HG03108 (cell line): ENCODE measurements around the gene EXOC6B.

Source experiments
- ATAC-seq: cut with Tn5 transposase; IDR thresholded peaks from one replicate; pipeline ENCODE4 v1.9.1; 2021; ENCODE audit warnings: moderate library complexity; ENCODE audit not compliant: unreplicated experiment

EXOC6B gene

GRCh38 chr2:72292433-72292832, 533.4 kb downstream of the EXOC6B start:
- no peak for ATAC-seq

DNA sequence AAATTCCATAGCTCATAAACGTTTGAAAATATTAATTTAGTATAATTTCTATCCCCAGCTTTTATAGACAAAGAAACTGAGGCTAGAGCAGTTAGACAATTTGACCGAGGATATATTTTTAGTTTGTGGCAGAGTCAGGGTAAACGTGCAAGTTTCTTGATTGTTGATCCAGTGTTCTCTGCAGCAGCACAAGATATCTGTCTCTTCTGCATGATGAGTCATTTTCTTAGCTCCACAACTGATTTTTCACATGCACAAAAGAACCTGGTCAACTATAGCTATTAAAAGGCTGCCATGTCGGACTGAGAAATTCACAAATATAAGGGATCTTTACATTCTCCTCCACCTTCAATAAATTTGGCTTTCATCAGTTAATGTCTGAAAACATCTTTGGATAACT, 534.8 kb downstream of the EXOC6B start:
- ATAC-seq = no peak

DNA sequence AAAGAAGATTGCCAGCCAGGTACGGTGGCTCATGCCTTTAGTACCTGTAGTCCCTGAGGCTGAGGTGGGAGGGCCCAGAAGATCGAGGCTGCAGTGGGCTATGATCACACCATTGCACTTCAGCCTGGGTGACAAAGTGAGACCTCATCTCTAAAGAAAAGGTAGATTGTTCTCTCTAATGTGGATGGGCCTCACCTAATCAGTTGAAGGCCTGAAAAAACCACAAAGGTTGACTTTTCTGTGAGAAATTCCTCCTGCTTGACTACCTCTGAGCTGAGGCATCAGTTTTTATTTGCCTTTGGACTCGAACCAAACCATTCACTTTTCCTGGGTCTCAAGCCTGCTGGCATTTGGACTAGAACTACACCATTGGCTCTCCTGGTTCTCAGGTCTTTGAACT, 536.1 kb downstream of the EXOC6B start:
- no peak for ATAC-seq

DNA sequence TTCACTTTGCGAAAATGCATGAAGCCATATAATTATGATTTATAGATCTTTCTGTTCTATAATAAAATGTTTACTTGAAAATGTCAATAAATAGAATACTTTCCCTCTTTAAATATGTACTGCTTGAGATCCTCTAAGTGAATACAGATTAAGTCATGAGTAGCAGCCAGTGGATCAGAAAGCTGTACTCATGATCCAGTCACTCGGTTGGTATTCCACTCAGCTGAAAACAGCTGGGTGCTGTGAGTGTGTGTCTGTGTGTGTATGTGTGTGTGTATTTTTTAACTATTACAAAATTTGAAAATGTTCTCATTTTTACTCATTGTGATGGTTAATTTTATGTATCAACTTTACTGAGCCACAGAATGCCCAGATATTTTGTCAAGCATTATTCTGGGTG, 536.5 kb downstream of the EXOC6B start:
- no peak for ATAC-seq

DNA sequence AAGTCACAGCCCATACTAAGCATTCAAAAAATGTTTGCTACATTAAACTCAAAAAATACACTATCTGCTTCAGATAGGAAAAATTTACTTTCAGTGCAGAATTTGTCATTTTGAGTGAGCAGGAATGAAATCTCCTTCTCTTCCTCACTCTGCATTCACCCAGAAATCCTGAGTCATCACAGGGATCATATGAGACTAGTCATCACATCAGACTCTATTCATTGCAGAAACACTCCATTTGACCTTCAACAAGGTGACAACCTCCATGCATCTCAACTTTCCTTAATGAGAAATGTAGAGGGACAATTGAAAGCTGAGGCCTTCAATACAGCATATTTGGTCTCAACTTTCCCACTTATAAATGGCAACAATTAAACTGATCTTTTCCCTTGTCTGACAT, 547.8 kb downstream of the EXOC6B start:
- no peak for ATAC-seq

DNA sequence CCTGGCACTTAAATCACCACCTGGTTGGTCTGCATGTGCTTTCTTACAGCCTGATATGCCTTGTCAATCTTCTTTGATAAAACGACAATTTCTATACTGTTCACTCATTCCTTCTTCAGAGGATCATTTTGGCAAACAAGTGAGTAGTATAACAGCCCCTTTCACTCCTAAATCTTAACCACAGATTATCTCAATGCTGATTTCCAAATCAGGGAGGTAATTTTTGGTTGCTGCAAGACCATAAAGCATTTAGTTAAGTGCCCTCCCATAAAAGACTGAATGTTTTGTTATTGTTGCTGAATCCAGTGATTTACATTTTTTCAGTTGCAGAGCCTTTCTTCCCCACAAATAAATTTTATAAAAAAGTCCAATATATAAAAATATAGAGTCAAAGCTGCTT, 549.0 kb downstream of the EXOC6B start:
- ATAC-seq = no peak

GRCh38 chr2:72276356-72276755, 549.5 kb downstream of the EXOC6B start:
- ATAC-seq = no peak

DNA sequence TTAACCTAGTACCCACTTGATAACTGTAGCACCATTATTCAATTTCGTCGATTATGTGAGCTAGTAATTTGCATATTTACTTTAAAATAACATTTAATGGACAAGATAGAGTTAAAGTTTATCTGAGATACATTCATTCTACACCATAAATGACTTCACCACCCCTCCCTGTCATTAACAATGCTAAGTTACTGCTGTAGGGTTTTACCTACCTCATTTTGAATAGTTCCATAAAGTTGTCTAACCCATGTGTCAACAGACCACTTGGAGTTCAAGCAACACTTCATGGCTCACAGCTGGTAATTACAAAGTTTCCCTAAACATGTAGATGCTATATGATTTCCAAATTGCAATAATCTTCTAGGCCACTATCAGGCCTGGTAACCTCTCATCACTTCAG, 550.7 kb downstream of the EXOC6B start:
- no peak for ATAC-seq

DNA sequence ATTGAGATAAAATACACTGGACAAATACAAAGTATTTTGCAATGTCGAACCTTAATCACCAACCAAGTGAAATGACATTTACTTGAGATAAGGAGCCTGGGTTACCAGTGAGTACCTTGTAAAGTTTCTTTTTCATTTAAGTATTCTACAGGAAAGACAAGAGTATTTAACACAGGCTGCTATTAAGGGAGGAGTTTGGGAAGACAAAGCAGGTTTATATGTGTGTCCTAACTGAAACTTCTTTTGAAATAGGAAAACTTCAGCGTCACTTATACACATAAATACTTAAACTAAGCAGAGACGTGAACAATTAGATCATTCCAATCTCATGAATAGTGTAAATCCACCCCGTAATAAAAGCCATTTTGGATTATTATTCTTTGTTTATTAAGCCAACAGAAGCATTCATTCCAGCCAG, 551.4 kb downstream of the EXOC6B start:
- no peak for ATAC-seq

- ATAC-seq = no peak
Observed at GRCh38 chr2:72273384-72273783, 552.4 kb downstream of the EXOC6B start.

- no peak for ATAC-seq
Observed at GRCh38 chr2:72271766-72272641, 553.8 kb downstream of the EXOC6B start.

- ATAC-seq = no peak
Observed at GRCh38 chr2:72271276-72271614, 554.6 kb downstream of the EXOC6B start.

- no peak for ATAC-seq
Observed at GRCh38 chr2:72270556-72271275, 555.1 kb downstream of the EXOC6B start.

- ATAC-seq = no peak
Observed at GRCh38 chr2:72263776-72264060, 562.1 kb downstream of the EXOC6B start.

DNA sequence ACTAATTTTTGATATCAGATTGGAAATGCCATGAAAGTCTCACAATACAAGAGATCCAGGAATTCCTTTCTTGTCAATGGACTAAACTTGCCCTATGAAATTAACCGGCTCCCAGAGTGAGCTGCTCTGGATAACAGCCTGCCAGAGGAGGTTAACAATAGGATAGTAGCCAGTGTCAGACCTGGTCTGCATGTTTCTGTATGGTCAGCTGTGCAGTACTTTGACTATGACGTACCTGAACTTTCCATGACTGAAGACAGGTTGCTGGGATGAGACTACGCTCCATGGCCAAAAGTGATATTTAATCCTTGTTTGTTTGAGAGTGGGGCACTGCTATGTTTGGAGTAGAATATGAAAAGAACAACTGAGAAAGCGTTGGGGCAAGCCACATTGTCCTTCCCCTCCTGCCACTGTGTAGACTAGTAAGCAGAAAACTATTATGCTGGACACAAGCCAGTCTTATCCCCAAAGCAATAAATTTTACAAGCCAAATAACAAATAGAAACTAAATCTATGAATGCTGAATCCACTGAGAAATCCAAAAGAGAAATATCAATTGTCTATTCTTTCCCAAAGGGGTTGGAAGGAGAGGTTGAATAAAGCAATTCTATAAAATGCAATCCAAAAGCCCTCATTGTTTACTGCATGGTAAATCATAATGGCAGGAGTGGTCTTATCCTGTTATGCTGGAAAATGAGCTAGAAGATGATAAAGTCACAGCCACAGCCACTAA, 562.6 kb downstream of the EXOC6B start:
- ATAC-seq = no peak

GRCh38 chr2:72261076-72261475, 564.8 kb downstream of the EXOC6B start:
- ATAC-seq = no peak

DNA sequence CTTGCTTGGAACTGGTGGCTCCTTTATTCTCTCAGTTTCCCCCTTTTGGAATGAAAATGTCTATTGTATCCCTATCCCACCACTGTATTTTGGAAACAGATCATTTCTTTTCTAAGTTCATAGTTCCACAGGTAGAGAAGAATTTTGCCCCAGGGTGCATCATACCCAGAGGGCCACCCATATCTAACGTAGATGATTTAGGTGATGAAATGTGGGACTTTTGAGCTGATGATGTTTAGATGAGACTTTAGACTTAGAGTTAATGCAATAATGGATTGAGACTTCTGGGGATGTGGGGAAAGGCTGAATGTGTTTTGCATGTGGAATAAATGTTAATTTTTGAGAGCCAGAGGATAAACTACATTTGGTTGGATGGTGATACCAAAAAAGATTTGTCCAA, 570.3 kb downstream of the EXOC6B start:
- no peak for ATAC-seq

DNA sequence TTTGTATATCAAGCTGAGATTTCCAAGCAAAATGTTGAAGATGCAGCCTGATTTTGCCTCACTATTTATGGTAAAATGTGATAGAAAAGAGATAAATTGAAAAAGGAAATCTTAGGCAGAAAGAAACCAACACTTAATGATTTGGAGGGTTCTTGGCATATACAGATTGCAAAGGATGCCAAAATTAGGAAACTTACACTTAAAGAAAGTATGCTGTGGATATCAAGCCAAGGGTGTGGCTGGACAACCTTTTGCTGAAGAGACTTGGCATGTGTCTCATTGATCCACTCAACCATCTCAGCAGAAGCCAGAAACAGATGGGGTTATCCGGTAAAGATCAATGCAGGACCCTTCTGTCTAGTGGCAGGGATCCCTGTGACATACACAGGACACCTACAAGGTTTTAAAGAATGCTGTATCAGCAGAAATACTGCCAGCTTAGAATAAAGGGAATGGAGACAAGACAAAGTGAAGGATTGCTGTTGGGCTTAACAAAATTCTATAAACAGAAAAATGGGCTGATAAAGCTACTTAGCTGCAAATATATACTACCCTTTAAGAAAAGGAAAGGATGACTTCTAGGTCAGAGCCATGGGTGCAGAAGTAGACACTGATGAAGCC, 570.9 kb downstream of the EXOC6B start:
- ATAC-seq = no peak

DNA sequence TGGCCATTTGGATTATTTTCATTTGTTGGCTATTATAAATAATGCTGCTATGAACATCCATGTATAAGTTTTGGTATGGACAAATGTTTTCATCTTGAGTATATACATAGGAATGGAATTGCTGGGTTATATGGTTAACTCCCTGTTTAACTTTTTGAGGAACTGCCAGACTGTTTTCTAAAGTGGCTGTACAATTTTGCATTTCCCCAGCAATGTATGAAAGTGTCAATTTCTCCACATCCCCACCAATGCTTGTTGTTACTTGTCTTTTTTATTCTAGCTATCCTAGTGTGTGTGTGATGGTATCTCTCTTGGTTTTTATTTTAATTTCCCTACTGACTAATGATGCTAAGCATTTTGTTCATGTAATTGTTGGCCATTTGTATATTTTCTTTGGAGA, 587.5 kb downstream of the EXOC6B start:
- ATAC-seq = no peak

DNA sequence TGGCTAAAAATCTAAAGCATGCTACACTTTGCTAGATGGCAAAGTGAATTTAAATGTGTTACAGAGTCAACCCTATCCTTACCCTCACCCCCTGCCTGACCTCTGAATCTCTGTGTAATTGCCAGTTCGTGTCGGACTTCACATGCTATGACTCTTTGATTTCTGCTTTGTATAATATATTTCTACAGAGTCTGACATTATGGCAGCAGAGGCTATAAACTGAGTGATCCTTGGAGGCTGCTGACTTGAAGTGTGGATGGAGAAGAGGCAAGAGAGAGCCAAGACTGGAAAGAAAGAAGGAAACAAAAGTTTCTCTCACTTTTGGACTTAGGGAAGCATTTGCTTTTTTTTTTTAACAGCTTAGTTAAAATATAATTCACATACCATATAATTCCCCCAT, 588.3 kb downstream of the EXOC6B start:
- ATAC-seq = no peak

DNA sequence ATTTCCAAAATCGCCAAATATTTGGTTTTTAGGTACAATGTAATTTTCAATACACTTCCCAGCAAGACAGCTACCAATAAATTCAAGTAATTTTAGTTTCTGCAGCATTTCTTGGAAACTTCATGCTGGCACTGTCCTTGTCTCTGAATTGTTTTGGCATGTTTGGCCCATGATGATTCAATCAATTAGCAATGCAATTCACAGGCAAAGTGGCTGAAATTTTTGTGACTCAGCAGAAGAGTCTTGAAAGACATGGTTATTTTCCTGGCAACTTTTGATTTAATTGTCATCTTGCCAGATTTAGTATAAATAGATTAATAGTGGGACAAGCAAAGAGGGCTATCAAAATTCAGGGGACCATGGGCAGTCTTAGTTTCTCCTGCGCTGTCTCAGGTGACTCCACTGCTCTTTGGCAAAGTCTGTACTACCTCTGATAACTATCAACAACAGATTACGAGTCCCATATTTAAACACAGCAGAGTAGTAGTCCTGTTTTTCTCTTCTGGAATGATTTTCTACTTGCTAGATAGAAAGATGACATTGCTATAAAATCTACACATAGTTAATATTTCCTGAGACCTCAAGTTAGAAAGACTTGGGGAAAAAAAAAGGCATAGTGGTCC, 589.3 kb downstream of the EXOC6B start:
- no peak for ATAC-seq
